K562 (cell line): Measurements from ENCODE around the gene MYB. TPM values are rescaled to one million over a fixed set of nuclear protein-coding genes. Genes with fewer than 3 reads are reported as not detected.

Experiments
- ATAC-seq: fragments of 200-7000 bp; cut with Tn5 transposase; 3 replicates; pipeline ENCODE4 v1.9.1; 2020; ENCODE audit warnings: moderate library complexity
- BruUV-seq: library from RNA; stranded (reverse); fragments of 400-500 nt; replicated peaks from 2 replicates; lab custom pipeline; 2021; lab: Mats Ljungman, UMichigan
- CTCF ChIA-PET: fragments of 300-600 bp; formaldehyde crosslinking; extraction: SDS; loops from one replicate; lab custom pipeline; 2021; ENCODE audit warnings: low intra/inter-chr PET ratio; lab: Yijun Ruan, JAX
- POLR2A ChIA-PET: fragments of 300-600, 350-650 bp; sonication (Branson Sonifier 250); formaldehyde crosslinking; extraction: SDS; loops from one replicate; lab custom pipeline; 2021; ENCODE audit warnings: antibody characterized with exemption, inconsistent platforms; lab: Yijun Ruan, JAX
- DNase-seq, 4 experiments: peaks; one replicate each; pipeline versions ENCODE4 v3.0.0 to v3.0.0-alpha.2; 2011 to 2018; ENCODE audit warnings: low spot score in 3 of 4, mixed read lengths in 3 of 4; ENCODE audit errors: extremely low read depth in 1 of 4
- FAIRE-seq: peaks from 2 replicates; lab custom pipeline; 2011; peaks lifted over from hg19 to GRCh38; lab: Jason Lieb, UNC
- H2AFZ ChIP-seq: 2 replicates; pipeline ENCODE4 v1.6.0; 2011; ENCODE audit warnings: low read depth, low read length, control low read depth, inconsistent platforms
- H3K27ac ChIP-seq: fragments of 200-600 bp; 3 replicates; pipeline ENCODE4 v1.8.0; 2011; ENCODE audit warnings: low read depth, mild to moderate bottlenecking, control low read depth, inconsistent platforms, low read length, moderate library complexity, mixed read lengths; ENCODE audit errors: extremely low read depth
- H3K27me3 ChIP-seq, 2 experiments: fragments of 300-600 bp in 1 of 2; 2 replicates in 1 of 2; 3 replicates in 1 of 2; pipeline versions ENCODE4 v1.6.0 to v1.8.0; 2011; ENCODE audit warnings: inconsistent platforms in 2 of 2, low read length in 2 of 2, mild to moderate bottlenecking in 1 of 2, mixed read lengths in 1 of 2, moderate library complexity in 1 of 2; ENCODE audit not compliant: control insufficient read depth in 2 of 2, insufficient read depth in 2 of 2
- H3K36me3 ChIP-seq: fragments of 300-600 bp; 3 replicates; pipeline ENCODE4 v1.8.0; 2011; ENCODE audit warnings: mild to moderate bottlenecking, low read length, inconsistent platforms; ENCODE audit not compliant: control insufficient read depth, insufficient read depth
- H3K4me1 ChIP-seq, 2 experiments: fragments of 200-600 bp in 1 of 2; replicated peaks in 1 of 2; 2 replicates in 1 of 2; 3 replicates in 1 of 2; pipeline versions ENCODE4 v1.5.1 to v1.8.0; 2011; ENCODE audit warnings: inconsistent platforms in 2 of 2, low read length in 2 of 2, mild to moderate bottlenecking in 1 of 2, mixed read lengths in 1 of 2, moderate library complexity in 1 of 2; ENCODE audit not compliant: control insufficient read depth in 2 of 2, insufficient read depth in 2 of 2
- H3K4me2 ChIP-seq: 2 replicates; pipeline ENCODE4 v1.6.1; 2011; ENCODE audit warnings: low read length, control low read depth, inconsistent platforms, mixed read lengths; ENCODE audit not compliant: insufficient read depth
- H3K4me3 ChIP-seq: fragments of 200-600 bp; sonication (generic), shearing (Covaris generic); 2 replicates; pipeline ENCODE4 v1.5.1; 2016; ENCODE audit warnings: control low read depth, inconsistent platforms
- H3K79me2 ChIP-seq: fragments of 200-600 bp; 3 replicates; pipeline ENCODE4 v1.8.0; 2011; ENCODE audit warnings: low read length, inconsistent platforms; ENCODE audit not compliant: control insufficient read depth, insufficient read depth
- H3K9ac ChIP-seq, 2 experiments: 2 replicates each; pipeline versions ENCODE4 v1.6.0 to v1.6.1; 2011; ENCODE audit warnings: low read depth in 2 of 2, low read length in 2 of 2, control low read depth in 1 of 2, inconsistent platforms in 1 of 2, mild to moderate bottlenecking in 1 of 2, mixed read lengths in 1 of 2; ENCODE audit not compliant: insufficient read depth in 1 of 2
- H3K9me1 ChIP-seq: one replicate; pipeline ENCODE4 v1.6.0; 2011; ENCODE audit warnings: inconsistent platforms, mild to moderate bottlenecking, low read length, moderate library complexity; ENCODE audit not compliant: control insufficient read depth, insufficient read depth
- H3K9me3 ChIP-seq: replicated peaks from 2 replicates; pipeline ENCODE4 v1.5.1; 2011; ENCODE audit warnings: low read depth, low read length, inconsistent platforms; ENCODE audit not compliant: control insufficient read depth, insufficient read depth
- H4K20me1 ChIP-seq: replicated peaks from 2 replicates; pipeline ENCODE4 v1.6.1; 2011; ENCODE audit warnings: low read length, inconsistent platforms, mixed read lengths; ENCODE audit not compliant: control insufficient read depth, insufficient read depth
- ATF6 ChIP-seq: sonication (generic); formaldehyde crosslinking; IDR thresholded peaks from 2 replicates; pipeline ENCODE4 v1.4.0; 2020; ENCODE audit warnings: mild to moderate bottlenecking, missing genetic modification reagents
- CC2D1A ChIP-seq: fragments of 450-650 bp; IDR thresholded peaks from 2 replicates; pipeline ENCODE4 v1.6.1; 2017; ENCODE audit warnings: mild to moderate bottlenecking
- FOXJ2 ChIP-seq: fragments of 200-800 bp; sonication (Bioruptor generic); IDR thresholded peaks from 2 replicates; pipeline ENCODE4 v1.6.1; 2016; ENCODE audit warnings: missing genetic modification characterization, missing compliant biosample characterization
- MTA2 ChIP-seq: fragments of 450-650 bp; IDR thresholded peaks from 2 replicates; pipeline ENCODE4 v1.6.1; 2016; ENCODE audit warnings: low read depth
- MYC ChIP-seq, 2 experiments: fragments of 250-450 bp in 1 of 2; sonication (Bioruptor Pico) in 1 of 2; IDR thresholded peaks; 2 replicates each; pipeline versions ENCODE4 v1.5.1 to v1.6.1; 2012 to 2021; ENCODE audit warnings: low read depth in 2 of 2, borderline replicate concordance in 1 of 2, improper control_type of control experiment in 1 of 2, low read length in 1 of 2, mild to moderate bottlenecking in 1 of 2, moderate library complexity in 1 of 2
- NFIC ChIP-seq: fragments of 450-650 bp; IDR thresholded peaks from 2 replicates; pipeline ENCODE4 v1.6.1; 2017; ENCODE audit warnings: mild to moderate bottlenecking, inconsistent platforms
- PHF8 ChIP-seq: fragments of 200-600 bp; sonication (generic); IDR thresholded peaks from 2 replicates; pipeline ENCODE4 v1.6.1; 2012; ENCODE audit warnings: mixed run types, mild to moderate bottlenecking, inconsistent platforms, low read length, moderate library complexity, borderline replicate concordance
- SMAD4 ChIP-seq: fragments of 250-450 bp; sonication (Bioruptor Pico); conservative IDR thresholded peaks from 2 replicates; pipeline ENCODE4 v1.8.0; 2021; ENCODE audit warnings: inconsistent platforms, mild to moderate bottlenecking, moderate library complexity
- STAT6 ChIP-seq: sonication (generic); formaldehyde crosslinking; IDR thresholded peaks from 2 replicates; pipeline ENCODE4 v1.8.1; 2023; ENCODE audit warnings: mild to moderate bottlenecking, missing genetic modification reagents
- XRCC4 ChIP-seq: IDR thresholded peaks from one replicate; pipeline ENCODE4 v1.6.1; 2011; ENCODE audit not compliant: insufficient read depth, insufficient read length; ENCODE audit errors: extremely low read depth
- ZNF124 ChIP-seq: sonication (generic); formaldehyde crosslinking; IDR thresholded peaks from 2 replicates; pipeline ENCODE4 v1.8.1; 2022; ENCODE audit warnings: missing genetic modification reagents
- ZNF354B ChIP-seq: fragments of 250-450 bp; sonication (Bioruptor Pico); IDR thresholded peaks from 2 replicates; pipeline ENCODE4 v1.4.0; 2020
- WGBS: fragments of 100-300 bp; shearing (Covaris generic); methylation state at CpG from one replicate; pipeline ENCODE4 v1.1.6; 2016; ENCODE audit warnings: low coverage, mixed read lengths; ENCODE audit not compliant: insufficient coverage; ENCODE audit errors: missing lambda C conversion rate; 5-methylcytosine and 5-hydroxymethylcytosine counted together
- in situ Hi-C: fragments of 300-500 bp; cut with MboI; formaldehyde crosslinking; loops from 4 replicates; pipeline ENCODE4 v1.15.0; 2018; ENCODE audit warnings: inconsistent platforms, mixed read lengths
- intact Hi-C: fragments of 100-400 bp; cut with micrococcal nuclease; formaldehyde crosslinking; loops from 2 replicates; pipeline ENCODE4 v1.14.2; 2022
- polyA plus RNA-seq, 8 experiments: library from polyadenylated mRNA; depleted of rRNA in 4 of 8; stranded (reverse) in 5 of 8; unstranded in 3 of 8; fragments of >200 nt; fragmentation: Nextera tagmentation in 2 of 8; fragmentation: Illumina TruSeq in 1 of 8; extraction: Ambion mirVana in 2 of 8; extraction: Trizol in 1 of 8; gene quantifications; 2 replicates each; pipeline versions ENCODE4 v1.2.1 to v1.2.3, GENCODE V29; 2011 to 2014; ENCODE audit warnings: inconsistent platforms in 1 of 8, missing spikeins in 1 of 8
- total RNA-seq, 7 experiments: library from RNA; depleted of rRNA in 6 of 7; stranded (reverse); fragments of >200 nt in 6 of 7; fragmentation: Illumina TruSeq in 2 of 7; extraction: Trizol in 2 of 7; gene quantifications; 2 replicates each; pipeline versions ENCODE4 v1.2.1 to v1.2.3, GENCODE V29; 2011 to 2021; ENCODE audit warnings: low replicate concordance in 1 of 7

The MYB gene
- total and polyA plus RNA-seq, 9 of the 15 experiments (the other 6 are each of a cell fraction or from before 2014, with no cell fraction given) = 35.8 to 218 (median 140) TPM

GRCh38 chr6:135145063-135145800, 35.9 kb upstream of the MYB start (continued):
- TF ChIP-seq CC2D1A = peak; percentile 60; the same call in 1 of the 2 replicates

DNA sequence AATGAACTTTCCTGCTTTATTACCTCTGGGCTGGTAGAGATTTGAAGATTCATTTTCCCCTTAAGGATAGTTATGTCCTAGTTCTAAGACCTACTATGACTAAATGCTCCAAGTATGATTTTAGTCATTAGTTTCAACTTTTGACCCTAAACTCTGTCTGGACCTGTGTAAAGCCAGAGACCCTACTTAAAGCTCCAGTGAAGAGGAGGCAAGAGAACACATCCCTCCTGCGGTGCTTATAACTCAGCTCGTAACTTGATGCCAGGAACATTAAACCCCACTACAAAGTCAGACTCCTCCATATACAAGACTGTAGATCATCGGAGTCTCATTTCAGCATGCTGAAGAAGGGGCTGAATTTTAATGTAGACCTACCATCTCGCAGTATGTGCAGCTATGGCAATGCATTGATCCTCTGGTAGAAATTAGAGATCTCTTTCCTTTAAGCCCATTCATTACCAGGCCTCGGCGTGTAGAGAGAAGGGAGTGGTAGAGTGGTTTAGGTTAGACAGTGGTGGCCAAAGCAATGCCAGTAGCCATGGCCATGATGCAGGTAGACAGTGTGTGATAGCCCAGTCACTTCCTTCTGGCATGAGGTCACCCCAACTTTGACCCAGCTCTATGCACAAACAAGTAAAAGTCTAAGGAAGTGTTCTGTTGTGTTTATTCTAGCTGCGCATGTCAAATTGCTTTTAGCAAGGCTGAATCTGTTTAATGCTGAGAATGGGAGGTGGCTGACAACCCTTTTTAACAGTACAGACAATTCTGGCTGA, 34.8 kb upstream of the MYB start:
- peak overlapping the region; percentile 41 to 64; a peak in 2 of 4 replicates for H3K9ac ChIP-seq
- no peaks in the 10 kb centered on the region; the same call in 2 of the 3 replicates for H3K36me3 ChIP-seq
- peak in 1 of 4 experiments; percentile 57 for DNase-seq
- intact Hi-C loops (loop anchor here (1.0 kb wide), 1 partner anchor 277 kb away; no protein-coding TSS in a partner anchor), in situ Hi-C loops (loop anchor here (5.0 kb wide), 1 partner anchor 41 kb away; no protein-coding TSS in a partner anchor)
- ChIA-PET POLR2A (interaction anchor here (0.7 to 2.4 kb wide), 8 partner anchors 10 to 54 kb away, joined by 3 to 13 read pairs (median 4); no protein-coding TSS in a partner anchor), CTCF (interaction anchor here (2.0 kb wide), 1 partner anchor 37 kb away, joined by 20 read pairs; no protein-coding TSS in a partner anchor)
- H2AFZ ChIP-seq = peak overlapping the region; percentile 97
- no peak overlapping the region for H3K4me3 ChIP-seq
- ATAC-seq = peak; percentile 26
- H3K27ac ChIP-seq = peak overlapping the region; percentile 77
- peaks cover 2% of the 10 kb centered on the region; the same call in 1 of the 2 replicates for H3K9me3 ChIP-seq
- peak; percentile 6 for FAIRE-seq
- H3K4me1 ChIP-seq = peaks cover 6 to 55% of the 10 kb centered on the region in 2 experiments
- 54% methylated on average over 7 of the region's 7 CpGs for WGBS
- peaks cover 4% of the 10 kb centered on the region; the same call in 2 of the 3 replicates for H3K79me2 ChIP-seq
- H3K4me2 ChIP-seq = peak overlapping the region; percentile 60
- no peaks in the 10 kb centered on the region for H3K9me1 ChIP-seq
- no TSS peak for BruUV-seq
- H3K27me3 ChIP-seq = no peaks in the 10 kb centered on the region
- no peaks in the 10 kb centered on the region for H4K20me1 ChIP-seq
- TF ChIP-seq XRCC4 (no peak), MYC (IDR thresholded peaks at IDR 0.05; ENCODE audit: low read depth, low read length) (no peak), MYC (CRISPR knock-in tag; IDR thresholded peaks at IDR 0.05; ENCODE audit: borderline replicate concordance, low read depth) (no peak), ZNF354B (CRISPR knock-in tag) (no peak), PHF8 (no peak; the same call in 1 of the 2 replicates), MTA2 (no peak), ZNF124 (CRISPR knock-in tag) (no peak), NFIC (no peak), STAT6 (no peak), ATF6 (CRISPR knock-in tag) (no peak), FOXJ2 (tag) (no peak), SMAD4 (CRISPR knock-in tag) (0 out of 2 replicates have a peak, but pooled peaks have one; percentile 64)
